Stimulated activated naive CD8-positive, alpha-beta T cell treated with anti-CD3 and anti-CD28 coated beads, Interleukin-15, amount 100 ng/mL, for 72 hours (primary cell): ENCODE results near the gene CORIN.

Experiments
- ATAC-seq: fragments of 150-1000 bp; cut with Tn5 transposase; 2 replicates; pipeline ENCODE4 v1.10.0; 2021; ENCODE audit warnings: mild to moderate bottlenecking, moderate library complexity
- DNase-seq, 2 donors: peaks; one replicate each; pipeline ENCODE4 v3.0.0; 2021 to 2022
- H3K27ac Mint-ChIP-seq, 2 donors: one replicate each; pipeline ENCODE4 v1.8.0; 2022; ENCODE audit warnings: mild to moderate bottlenecking in 2 of 2, mixed read lengths in 2 of 2, moderate library complexity in 2 of 2
- H3K27me3 Mint-ChIP-seq: one replicate; pipeline ENCODE4 v1.8.0; 2022; ENCODE audit warnings: mixed read lengths
- H3K4me1 Mint-ChIP-seq: one replicate; pipeline ENCODE4 v1.8.0; 2022; ENCODE audit warnings: mild to moderate bottlenecking, mixed read lengths
- H3K4me3 Mint-ChIP-seq, 2 donors: one replicate each; pipeline ENCODE4 v1.8.0; 2022; ENCODE audit warnings: mild to moderate bottlenecking in 2 of 2, mixed read lengths in 2 of 2, moderate library complexity in 1 of 2
- H3K9me3 Mint-ChIP-seq, 2 donors: one replicate each; pipeline ENCODE4 v1.8.0; 2022; ENCODE audit warnings: mixed read lengths in 2 of 2

The CORIN gene

DNA sequence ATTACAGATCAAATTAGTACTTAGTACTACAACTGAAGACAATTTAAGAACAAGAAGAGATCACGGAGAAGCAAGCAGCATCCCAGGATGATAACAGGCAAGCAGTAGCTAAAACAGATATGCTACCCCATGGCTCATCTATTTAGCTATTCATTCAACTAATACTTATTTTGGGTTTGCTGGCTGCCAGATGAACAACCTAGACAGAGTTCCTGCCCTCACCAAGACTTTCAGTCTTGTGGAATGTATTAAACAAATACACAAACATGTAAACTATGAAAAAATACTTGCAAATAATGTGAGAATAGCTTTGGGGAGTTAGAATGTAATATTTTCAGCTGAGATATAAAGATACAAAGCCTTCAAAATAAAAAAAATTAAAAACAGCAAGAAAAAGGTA is 2.4 kb upstream of the CORIN start:
- no peak overlapping the region for H3K27ac Mint-ChIP-seq
- H3K4me3 Mint-ChIP-seq: no peak overlapping the region

DNA sequence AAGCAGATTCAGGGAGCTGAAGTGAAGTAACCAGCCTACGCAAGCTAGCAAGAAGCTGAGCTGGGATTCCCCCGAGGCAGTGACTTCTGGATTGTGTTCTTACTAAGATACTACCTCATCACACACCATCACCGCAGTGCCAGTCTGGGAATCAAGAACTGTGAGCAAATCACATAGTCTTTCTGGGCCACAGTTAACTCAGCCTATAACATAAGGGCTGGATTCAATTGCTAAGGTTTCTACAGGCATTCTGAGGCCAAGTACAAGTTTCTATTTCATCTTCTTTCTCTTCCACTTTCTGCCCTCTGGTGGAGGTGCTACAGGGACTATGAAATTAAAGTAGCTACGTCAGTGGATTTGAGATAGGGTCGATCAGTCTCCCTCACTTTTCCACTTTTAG is 1.4 kb upstream of the CORIN start:
- Mint-ChIP-seq H3K4me3 (no peak overlapping the region), H3K27me3 (peaks cover 15% of the 10 kb centered on the region), H3K4me1 (peaks cover 27% of the 10 kb centered on the region), H3K9me3 (no peaks in the 10 kb centered on the region), H3K27ac (no peak overlapping the region)
- peak in 1 of 2 donors; percentile 50 for DNase-seq
- peak; percentile 70 for ATAC-seq

More for the DNA sequence above, 2.4 kb upstream of the CORIN start:
- ATAC-seq (no peak), DNase-seq (no peak)
- Mint-ChIP-seq H3K9me3 (no peaks in the 10 kb centered on the region), H3K4me1 (peaks cover 27% of the 10 kb centered on the region), H3K27me3 (peaks cover 8% of the 10 kb centered on the region)

GRCh38 chr4:47838445-47838844 is 578 bp upstream of the CORIN start:
- peaks cover 24% of the 10 kb centered on the region for H3K27me3 Mint-ChIP-seq
- no peak overlapping the region for H3K27ac Mint-ChIP-seq
- no peaks in the 10 kb centered on the region for H3K9me3 Mint-ChIP-seq
- DNase-seq: no peak
- H3K4me3 Mint-ChIP-seq: peak overlapping the region in 1 of 2 donors; percentile 94
- peaks cover 27% of the 10 kb centered on the region for H3K4me1 Mint-ChIP-seq
- ATAC-seq: no peak

- ATAC-seq: peak; percentile 86
- Mint-ChIP-seq H3K9me3 (no peaks in the 10 kb centered on the region), H3K4me3 (peak overlapping the region; percentile 90 to 94), H3K4me1 (peaks cover 27% of the 10 kb centered on the region), H3K27me3 (peaks cover 33% of the 10 kb centered on the region), H3K27ac (peak overlapping the region in 1 of 2 donors; percentile 93)
- peak; percentile 59 to 65 for DNase-seq
Measured at GRCh38 chr4:47837094-47837907, 566 bp downstream of the CORIN start.

DNA sequence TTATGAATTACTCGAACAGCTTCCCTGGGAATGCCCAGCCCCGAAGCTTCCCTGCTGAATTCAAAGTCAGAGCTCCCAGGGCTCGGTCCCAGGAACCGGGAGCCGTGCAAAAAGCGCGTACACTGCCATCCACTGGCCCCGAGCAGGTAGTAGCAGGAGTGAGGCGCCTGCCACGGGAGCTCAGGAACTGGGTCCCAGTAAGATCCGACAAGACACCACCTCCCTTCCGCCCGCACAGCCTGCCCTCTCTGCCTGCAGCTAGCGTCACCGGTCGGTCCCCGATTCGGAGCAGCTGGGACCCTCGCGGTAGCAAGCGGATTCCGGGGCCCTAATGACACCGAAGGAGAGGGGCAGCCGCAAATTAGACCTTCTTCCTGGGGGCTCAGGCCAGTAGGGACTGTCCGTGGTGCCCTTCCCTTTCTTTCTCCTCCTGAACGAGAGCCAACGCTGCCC is 1.2 kb downstream of the CORIN start:
- Mint-ChIP-seq H3K27ac (peak overlapping the region in 1 of 2 donors; percentile 93), H3K27me3 (peaks cover 33% of the 10 kb centered on the region), H3K4me3 (peak overlapping the region; percentile 90 to 94), H3K4me1 (peaks cover 27% of the 10 kb centered on the region), H3K9me3 (no peaks in the 10 kb centered on the region)
- DNase-seq (peak; percentile 50 to 63), ATAC-seq (peak; percentile 80)

GRCh38 chr4:47835494-47835893 is 2.4 kb downstream of the CORIN start:
- Mint-ChIP-seq H3K27ac (no peak overlapping the region), H3K9me3 (no peaks in the 10 kb centered on the region), H3K4me3 (no peak overlapping the region), H3K4me1 (peaks cover 37% of the 10 kb centered on the region), H3K27me3 (peaks cover 33% of the 10 kb centered on the region)
- DNase-seq (no peak), ATAC-seq (no peak)

GRCh38 chr4:47831026-47831679 is 6.7 kb downstream of the CORIN start:
- Mint-ChIP-seq H3K27me3 (peaks cover 40% of the 10 kb centered on the region), H3K4me3 (no peak overlapping the region), H3K9me3 (no peaks in the 10 kb centered on the region), H3K27ac (no peak overlapping the region), H3K4me1 (peaks cover 34% of the 10 kb centered on the region)
- ATAC-seq: no peak
- DNase-seq: no peak

GRCh38 chr4:47830265-47831025 is 7.4 kb downstream of the CORIN start:
- DNase-seq (no peak), ATAC-seq (no peak)
- peaks cover 29% of the 10 kb centered on the region for H3K4me1 Mint-ChIP-seq
- no peak overlapping the region for H3K27ac Mint-ChIP-seq
- H3K4me3 Mint-ChIP-seq: no peak overlapping the region
- no peaks in the 10 kb centered on the region for H3K9me3 Mint-ChIP-seq
- peaks cover 34% of the 10 kb centered on the region for H3K27me3 Mint-ChIP-seq

GRCh38 chr4:47829438-47829837 is 8.4 kb downstream of the CORIN start:
- Mint-ChIP-seq H3K4me3 (no peak overlapping the region), H3K9me3 (no peaks in the 10 kb centered on the region), H3K4me1 (peaks cover 29% of the 10 kb centered on the region), H3K27ac (no peak overlapping the region), H3K27me3 (peaks cover 26% of the 10 kb centered on the region)
- DNase-seq (no peak), ATAC-seq (no peak)

DNA sequence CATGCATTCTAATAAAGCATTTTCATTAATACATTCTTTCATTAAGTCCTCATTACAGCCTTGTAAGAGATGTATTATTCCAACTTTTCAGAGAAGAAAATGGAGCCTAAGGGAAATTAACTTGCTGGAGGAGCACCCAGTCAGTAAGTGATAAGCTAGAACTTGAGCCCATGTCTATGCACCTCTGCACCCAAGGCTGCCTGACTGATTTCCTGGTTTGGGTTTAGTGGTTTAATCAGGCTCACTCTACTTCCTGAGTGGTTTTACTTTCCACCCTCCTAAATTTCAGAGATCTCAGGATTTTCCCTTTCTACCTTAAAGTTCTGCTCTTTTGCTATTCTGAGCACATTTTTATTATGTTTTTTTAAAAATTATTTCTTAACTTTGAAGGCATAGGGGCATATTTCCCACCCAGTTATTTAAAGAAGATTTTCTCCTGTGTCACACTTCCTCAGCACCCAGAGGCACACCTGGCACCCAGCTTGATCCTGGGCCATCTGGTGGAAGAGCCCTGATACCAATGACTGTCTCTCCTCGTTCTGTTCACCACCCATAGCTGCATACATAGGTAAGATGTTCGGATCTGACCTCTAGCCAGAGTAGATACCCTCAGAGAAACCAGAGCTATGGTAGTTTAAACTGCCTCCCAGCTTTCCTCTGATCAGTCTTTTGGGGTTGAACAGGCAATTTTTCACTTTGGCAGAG is 10.4 kb downstream of the CORIN start:
- H3K4me3 Mint-ChIP-seq: peak overlapping the region in 1 of 2 donors; percentile 50
- H3K4me1 Mint-ChIP-seq: peaks cover 29% of the 10 kb centered on the region
- DNase-seq (no peak), ATAC-seq (no peak)
- H3K27me3 Mint-ChIP-seq: peaks cover 7% of the 10 kb centered on the region
- H3K27ac Mint-ChIP-seq: no peak overlapping the region
- no peaks in the 10 kb centered on the region for H3K9me3 Mint-ChIP-seq

DNA sequence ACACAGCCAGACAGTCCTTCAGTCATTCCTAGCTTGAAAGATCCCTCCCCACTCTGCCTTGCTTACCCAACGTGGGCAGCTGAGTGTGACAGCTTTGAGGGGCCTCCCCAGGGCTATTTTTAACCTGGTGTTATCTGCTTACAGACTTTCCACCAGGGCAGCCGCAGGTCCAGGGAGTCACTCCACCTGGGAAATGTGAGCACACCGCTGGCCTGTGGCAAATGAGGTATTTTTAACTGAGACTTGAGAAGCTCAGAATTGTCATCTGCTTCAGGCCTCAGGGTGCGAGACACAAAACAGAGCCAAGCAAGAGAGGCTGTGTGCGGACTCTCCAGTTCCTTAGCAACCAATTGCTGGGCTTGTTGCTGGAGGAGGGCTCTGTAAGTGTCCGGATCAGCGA is 13.0 kb downstream of the CORIN start:
- no peak overlapping the region for H3K27ac Mint-ChIP-seq
- DNase-seq (no peak), ATAC-seq (no peak)
- peaks cover 6% of the 10 kb centered on the region for H3K27me3 Mint-ChIP-seq
- no peaks in the 10 kb centered on the region for H3K9me3 Mint-ChIP-seq
- no peak overlapping the region for H3K4me3 Mint-ChIP-seq
- H3K4me1 Mint-ChIP-seq: peaks cover 13% of the 10 kb centered on the region

- Mint-ChIP-seq H3K4me3 (no peak overlapping the region), H3K27me3 (peaks cover 17% of the 10 kb centered on the region), H3K4me1 (peaks cover 6% of the 10 kb centered on the region), H3K27ac (no peak overlapping the region), H3K9me3 (no peaks in the 10 kb centered on the region)
- DNase-seq: no peak
- no peak for ATAC-seq
Measured at GRCh38 chr4:47819178-47819577, 18.7 kb downstream of the CORIN start.

- H3K27me3 Mint-ChIP-seq: peaks cover 26% of the 10 kb centered on the region
- no peak for DNase-seq
- no peak overlapping the region for H3K4me3 Mint-ChIP-seq
- no peaks in the 10 kb centered on the region for H3K9me3 Mint-ChIP-seq
- no peak overlapping the region for H3K27ac Mint-ChIP-seq
- peaks cover 6% of the 10 kb centered on the region for H3K4me1 Mint-ChIP-seq
- no peak for ATAC-seq
Measured at GRCh38 chr4:47817275-47817674, 20.6 kb downstream of the CORIN start.

GRCh38 chr4:47816748-47817147 is 21.1 kb downstream of the CORIN start:
- peaks cover 6% of the 10 kb centered on the region for H3K4me1 Mint-ChIP-seq
- no peak overlapping the region for H3K27ac Mint-ChIP-seq
- H3K27me3 Mint-ChIP-seq: peaks cover 26% of the 10 kb centered on the region
- ATAC-seq (no peak), DNase-seq (no peak)
- H3K9me3 Mint-ChIP-seq: no peaks in the 10 kb centered on the region
- no peak overlapping the region for H3K4me3 Mint-ChIP-seq

- H3K4me1 Mint-ChIP-seq: peaks cover 5% of the 10 kb centered on the region
Measured at GRCh38 chr4:47814618-47815295, 23.1 kb downstream of the CORIN start.

More at GRCh38 chr4:47814618-47815295, 23.1 kb downstream of the CORIN start:
- DNase-seq (no peak), ATAC-seq (no peak)
- H3K27ac Mint-ChIP-seq: no peak overlapping the region
- peaks cover 26% of the 10 kb centered on the region for H3K27me3 Mint-ChIP-seq
- H3K4me3 Mint-ChIP-seq: no peak overlapping the region
- H3K9me3 Mint-ChIP-seq: no peaks in the 10 kb centered on the region
